Measurements from ENCODE around the gene MEIKIN. TPM values are rescaled to one million over a fixed set of nuclear protein-coding genes. Genes with fewer than 3 reads are reported as not detected.

MEIKIN gene
- total RNA-seq, 1 experiment from 2014 or later: not detected

GRCh38 chr5:131776450-131776849 lies 169.0 kb downstream of the MEIKIN start:
- no peaks in the 10 kb centered on the region for H3K36me3 Mint-ChIP-seq (ENCODE audit: insufficient read depth, unreplicated experiment)
- no peak for DNase-seq
- TF ChIP-seq, protein P1, sequence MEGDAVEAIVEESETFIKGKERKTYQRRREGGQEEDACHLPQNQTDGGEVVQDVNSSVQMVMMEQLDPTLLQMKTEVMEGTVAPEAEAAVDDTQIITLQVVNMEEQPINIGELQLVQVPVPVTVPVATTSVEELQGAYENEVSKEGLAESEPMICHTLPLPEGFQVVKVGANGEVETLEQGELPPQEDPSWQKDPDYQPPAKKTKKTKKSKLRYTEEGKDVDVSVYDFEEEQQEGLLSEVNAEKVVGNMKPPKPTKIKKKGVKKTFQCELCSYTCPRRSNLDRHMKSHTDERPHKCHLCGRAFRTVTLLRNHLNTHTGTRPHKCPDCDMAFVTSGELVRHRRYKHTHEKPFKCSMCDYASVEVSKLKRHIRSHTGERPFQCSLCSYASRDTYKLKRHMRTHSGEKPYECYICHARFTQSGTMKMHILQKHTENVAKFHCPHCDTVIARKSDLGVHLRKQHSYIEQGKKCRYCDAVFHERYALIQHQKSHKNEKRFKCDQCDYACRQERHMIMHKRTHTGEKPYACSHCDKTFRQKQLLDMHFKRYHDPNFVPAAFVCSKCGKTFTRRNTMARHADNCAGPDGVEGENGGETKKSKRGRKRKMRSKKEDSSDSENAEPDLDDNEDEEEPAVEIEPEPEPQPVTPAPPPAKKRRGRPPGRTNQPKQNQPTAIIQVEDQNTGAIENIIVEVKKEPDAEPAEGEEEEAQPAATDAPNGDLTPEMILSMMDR (IDR thresholded peaks at IDR 0.05; ENCODE audit: unreplicated experiment): no peak
- CTCF ChIA-PET: no interaction called here
- H3K4me3 Mint-ChIP-seq (ENCODE audit: low read depth, unreplicated experiment): no peak overlapping the region
- H3K27me3 Mint-ChIP-seq (ENCODE audit: unreplicated experiment): no peaks in the 10 kb centered on the region
- intact Hi-C loops (cut with micrococcal nuclease; ENCODE audit: unreplicated experiment): no loop called here
- no TSS peak for BruUV-seq (replicated peaks)
- peaks cover 9% of the 10 kb centered on the region for H3K4me1 Mint-ChIP-seq (ENCODE audit: low read depth, unreplicated experiment)
- no peaks in the 10 kb centered on the region for H3K9me3 Mint-ChIP-seq (ENCODE audit: low read depth, unreplicated experiment)
- H3K27ac Mint-ChIP-seq (ENCODE audit: unreplicated experiment): no peak overlapping the region

DNA sequence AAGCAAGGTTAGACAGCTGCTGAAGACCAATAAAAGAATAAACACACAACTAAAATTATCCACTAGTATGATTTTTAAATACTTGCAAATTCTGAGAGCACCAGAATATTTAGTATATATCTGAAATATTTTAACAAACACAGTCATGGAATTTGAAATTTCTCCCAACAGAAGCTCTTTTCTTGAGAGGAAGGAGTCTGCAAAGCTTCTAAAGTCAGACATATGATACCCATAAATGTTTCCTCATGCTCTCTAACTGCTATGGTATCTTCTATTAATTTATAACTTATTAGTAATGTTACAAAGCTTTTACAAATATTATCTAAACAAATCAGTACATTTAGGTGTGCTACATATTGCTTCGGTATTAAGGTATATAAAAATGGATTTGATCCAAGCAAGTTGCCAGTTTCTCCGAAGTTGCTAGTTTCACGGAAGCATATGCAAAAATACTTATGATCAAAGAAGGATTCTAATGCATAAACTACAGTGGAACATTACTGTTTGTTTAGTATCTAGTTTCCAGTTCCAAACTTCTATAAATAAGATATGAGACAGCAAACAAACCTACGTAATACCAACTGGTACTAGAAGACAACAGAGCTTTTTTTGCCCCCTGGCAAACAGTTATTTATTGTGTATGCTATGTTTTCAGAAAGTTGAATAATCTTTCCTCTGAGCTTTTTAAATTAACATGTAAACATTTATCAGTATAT lies 170.7 kb downstream of the MEIKIN start:
- CTCF ChIA-PET: no interaction called here
- H3K9me3 Mint-ChIP-seq (ENCODE audit: low read depth, unreplicated experiment): no peaks in the 10 kb centered on the region
- peak overlapping the region; percentile 17 for H3K27ac Mint-ChIP-seq (ENCODE audit: unreplicated experiment)
- intact Hi-C loops (cut with micrococcal nuclease; ENCODE audit: unreplicated experiment): loop anchor here (2.0 kb wide), 1 partner anchor 16 kb away; no protein-coding TSS in a partner anchor
- DNase-seq: no peak
- H3K36me3 Mint-ChIP-seq (ENCODE audit: insufficient read depth, unreplicated experiment): no peaks in the 10 kb centered on the region
- TF ChIP-seq, protein P1 (IDR thresholded peaks at IDR 0.05; ENCODE audit: unreplicated experiment): no peak
- peaks cover 9% of the 10 kb centered on the region for H3K4me1 Mint-ChIP-seq (ENCODE audit: low read depth, unreplicated experiment)
- H3K4me3 Mint-ChIP-seq (ENCODE audit: low read depth, unreplicated experiment): no peak overlapping the region
- BruUV-seq (replicated peaks): no TSS peak
- H3K27me3 Mint-ChIP-seq (ENCODE audit: unreplicated experiment): no peaks in the 10 kb centered on the region

DNA sequence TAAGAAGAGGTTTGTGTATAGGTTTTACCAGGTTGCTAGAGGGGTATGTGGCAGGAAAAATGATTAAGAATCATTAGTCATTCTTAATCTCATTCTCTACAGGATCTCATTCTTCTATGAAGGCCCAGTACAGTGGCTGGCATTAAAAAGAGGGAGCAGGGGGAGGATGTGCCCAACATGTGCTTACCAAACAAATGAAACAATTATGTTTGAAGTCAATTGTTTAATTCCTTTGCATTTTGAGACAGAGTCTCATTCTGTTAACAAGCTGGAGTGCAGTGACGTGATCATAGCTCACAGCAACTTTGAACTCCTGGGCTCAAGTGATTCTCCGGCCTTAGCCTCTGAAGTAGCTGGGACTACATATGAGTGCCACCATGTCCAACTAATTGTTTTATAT lies 171.7 kb downstream of the MEIKIN start:
- H3K36me3 Mint-ChIP-seq (ENCODE audit: insufficient read depth, unreplicated experiment): no peaks in the 10 kb centered on the region
- H3K9me3 Mint-ChIP-seq (ENCODE audit: low read depth, unreplicated experiment): no peaks in the 10 kb centered on the region
- H3K27ac Mint-ChIP-seq (ENCODE audit: unreplicated experiment): peak overlapping the region; percentile 17
- TF ChIP-seq, protein P1 (IDR thresholded peaks at IDR 0.05; ENCODE audit: unreplicated experiment): no peak
- intact Hi-C loops (cut with micrococcal nuclease; ENCODE audit: unreplicated experiment): loop anchor here (2.0 kb wide), 1 partner anchor 17 kb away; no protein-coding TSS in a partner anchor
- CTCF ChIA-PET: no interaction called here
- H3K4me3 Mint-ChIP-seq (ENCODE audit: low read depth, unreplicated experiment): no peak overlapping the region
- H3K4me1 Mint-ChIP-seq (ENCODE audit: low read depth, unreplicated experiment): peaks cover 9% of the 10 kb centered on the region
- H3K27me3 Mint-ChIP-seq (ENCODE audit: unreplicated experiment): no peaks in the 10 kb centered on the region
- DNase-seq: no peak
- BruUV-seq (replicated peaks): no TSS peak

GRCh38 chr5:131771692-131772091 lies 173.8 kb downstream of the MEIKIN start:
- H3K36me3 Mint-ChIP-seq (ENCODE audit: insufficient read depth, unreplicated experiment): peaks cover 4% of the 10 kb centered on the region
- H3K9me3 Mint-ChIP-seq (ENCODE audit: low read depth, unreplicated experiment): no peaks in the 10 kb centered on the region
- CTCF ChIA-PET: no interaction called here
- peaks cover 9% of the 10 kb centered on the region for H3K4me1 Mint-ChIP-seq (ENCODE audit: low read depth, unreplicated experiment)
- H3K27ac Mint-ChIP-seq (ENCODE audit: unreplicated experiment): no peak overlapping the region
- TF ChIP-seq, protein P1 (IDR thresholded peaks at IDR 0.05; ENCODE audit: unreplicated experiment): no peak
- no TSS peak for BruUV-seq (replicated peaks)
- no peak overlapping the region for H3K4me3 Mint-ChIP-seq (ENCODE audit: low read depth, unreplicated experiment)
- DNase-seq: no peak
- no peaks in the 10 kb centered on the region for H3K27me3 Mint-ChIP-seq (ENCODE audit: unreplicated experiment)
- intact Hi-C loops (cut with micrococcal nuclease; ENCODE audit: unreplicated experiment): no loop called here

All from Calu3 (cell line).